Measurements from ENCODE around the gene KANK3. TPM values are rescaled to one million over a fixed set of nuclear protein-coding genes. Genes with fewer than 3 reads are reported as not detected.

The KANK3 gene
- total and polyA plus RNA-seq, 2 of the 8 experiments (the other 6 are each of a cell fraction or from before 2014, with no cell fraction given): 2.5 to 4.2 TPM

GRCh38 chr19:8308891-8309291, 34.2 kb downstream of the KANK3 start:
- Histone ChIP-seq H4K91ac (replicated peaks; ENCODE audit: insufficient read length, low read length) (no peak overlapping the region), H3K36me3 (ENCODE audit: control insufficient read depth in 2 of 4, insufficient read depth in 4 of 4, low read length in 3 of 4) (peaks cover under 1 to 11% (median 2%) of the 10 kb centered on the region in 4 experiments; a peak in 5 of 8 replicates), H2AFZ (ENCODE audit: low read length) (no peak overlapping the region), H3K4me2 (ENCODE audit: insufficient read depth in 1 of 2, low read depth in 2 of 2, low read length in 2 of 2) (peak overlapping the region; percentile 89 to 99; a peak in 3 of 4 replicates), H3K23me2 (ENCODE audit: low read depth, low read length) (peaks cover 8% of the 10 kb centered on the region), H3K4me3 (ENCODE audit: extremely low read depth in 1 of 4, insufficient read depth in 2 of 4, low read depth in 3 of 4, low read length in 4 of 4) (peak overlapping the region in 3 of 4 experiments; percentile 63 to 84 (median 81); a peak in 5 of 8 replicates), H3K79me1 (ENCODE audit: low read depth, low read length) (peaks cover 7% of the 10 kb centered on the region), H2AK5ac (ENCODE audit: low read depth, low read length) (no peak overlapping the region), H2BK20ac (ENCODE audit: low read length) (no peak overlapping the region), H3K18ac (ENCODE audit: extremely low read depth, low read length) (no peak overlapping the region), H3K4ac (replicated peaks; ENCODE audit: insufficient read length, low read depth, low read length) (no peak overlapping the region), H4K8ac (ENCODE audit: extremely low read depth, insufficient read depth, low read length) (no peak overlapping the region), H3K9me3 (ENCODE audit: insufficient read depth in 2 of 2, low read depth in 1 of 2, low read length in 1 of 2) (no peaks in the 10 kb centered on the region), H3K27ac (ENCODE audit: low read depth, low read length) (no peak overlapping the region), H3K4me1 (replicated peaks in 1 of 4; ENCODE audit: control insufficient read depth in 3 of 4, insufficient read depth in 4 of 4, low read length in 3 of 4) (peaks cover 0 to 15% (median 6%) of the 10 kb centered on the region in 4 experiments; a peak in 6 of 7 replicates), H2BK15ac (ENCODE audit: low read length) (no peak overlapping the region), H4K20me1 (replicated peaks in 1 of 2; ENCODE audit: control insufficient read depth in 1 of 2, insufficient read depth in 2 of 2, low read length in 2 of 2) (peaks cover 0 to 1% of the 10 kb centered on the region in 2 experiments), H3K23ac (ENCODE audit: insufficient read length) (no peak overlapping the region), H3K79me2 (ENCODE audit: control insufficient read depth in 1 of 2, insufficient read depth in 2 of 2, low read length in 2 of 2) (peaks cover 0 to 7% of the 10 kb centered on the region in 2 experiments; a peak in 2 of 4 replicates), H2BK12ac (ENCODE audit: low read depth, low read length) (no peak overlapping the region), H2BK5ac (ENCODE audit: low read depth, low read length) (no peak overlapping the region), H3K56ac (replicated peaks; ENCODE audit: insufficient read length, low read depth, low read length) (no peak overlapping the region), H2BK120ac (replicated peaks; ENCODE audit: low read depth, low read length) (no peak overlapping the region), H3K14ac (ENCODE audit: insufficient read length) (no peak overlapping the region), H4K5ac (ENCODE audit: insufficient read length, low read depth, low read length) (no peak overlapping the region), H3K27me3 (replicated peaks in 1 of 4; ENCODE audit: control insufficient read depth in 3 of 4, extremely low read depth in 1 of 4, insufficient read depth in 3 of 4, low read length in 3 of 4) (no peaks in the 10 kb centered on the region), H3K9ac (replicated peaks in 1 of 4; ENCODE audit: extremely low read depth in 1 of 4, low read depth in 3 of 4, low read length in 3 of 4) (no peak overlapping the region; a peak in 1 of 7 replicates)
- TF ChIP-seq ZNF274 (IDR thresholded peaks at IDR 0.05; ENCODE audit: borderline replicate concordance, extremely low read depth, low read length) (no peak), SP4 (IDR thresholded peaks at IDR 0.05; ENCODE audit: low read length) (no peak), CREB1 (IDR thresholded peaks at IDR 0.05) (no peak), YY1 (IDR thresholded peaks at IDR 0.05; ENCODE audit: low read depth, low read length) (no peak), RNF2 (IDR thresholded peaks at IDR 0.05; ENCODE audit: borderline replicate concordance, low read depth, low read length, missing control alignments, poor library complexity, severe bottlenecking) (no peak), BCL11A (IDR thresholded peaks at IDR 0.05; ENCODE audit: low read depth in 2 of 2, low read length in 2 of 2) (no peak)
- no peak for DNase-seq (ENCODE audit: low read depth in 1 of 2, low spot score in 2 of 2)
- ChIA-PET POLR2A (ENCODE audit: partially characterized antibody) (interaction anchor here (0.7 to 25.3 kb wide), 2 partner anchors 20 to 303 kb away, joined by 4 to 583 read pairs; partner anchors contain the start of genes ELAVL1, NDUFA7 and RPS28), CTCF (ENCODE audit: partially characterized antibody) (interaction anchor here (0.6 to 1.5 kb wide), 3 partner anchors 14 to 16 kb away, joined by 3 to 4 read pairs (median 4); no protein-coding TSS in a partner anchor)
- WGBS, 2 experiments (ENCODE audit: extremely low coverage in 1 of 2, insufficient coverage in 1 of 2, insufficient read length in 1 of 2, insufficient replicate concordance in 2 of 2, low coverage in 1 of 2, low lambda C conversion rate in 2 of 2, missing lambda C conversion rate in 1 of 2): 72% methylated on average over 17 of the region's 17 CpGs; no CpG with 5 or more reads in 1 of the 2 experiments
- FAIRE-seq: no peak
